Effector memory CD4-positive, alpha-beta T cell (primary cell): ENCODE data around the gene PRAMEF33.
"Not testable (repeated sequence)": the region's sequence is repeated elsewhere in the genome, so short reads cannot be mapped to it uniquely, and the experiment has no call there.

Experiments
- DNase-seq, 3 donors: peaks; one replicate each; pipeline ENCODE4 v3.0.0-alpha.2; 2020
- H3K27ac ChIP-seq: 2 replicates; pipeline ENCODE4 v1.7.0; 2013; ENCODE audit warnings: mild to moderate bottlenecking, low read length, moderate library complexity; ENCODE audit not compliant: insufficient read depth, poor library complexity, severe bottlenecking
- H3K27me3 ChIP-seq: replicated peaks from 2 replicates; pipeline ENCODE4 v1.7.0; 2013; ENCODE audit warnings: mild to moderate bottlenecking, low read length; ENCODE audit not compliant: insufficient read depth, control insufficient read depth, poor library complexity, severe bottlenecking
- H3K36me3 ChIP-seq: 2 replicates; pipeline ENCODE4 v1.7.0; 2013; ENCODE audit warnings: mild to moderate bottlenecking, low read length, moderate library complexity; ENCODE audit not compliant: control insufficient read depth, insufficient read depth
- H3K4me1 ChIP-seq: 2 replicates; pipeline ENCODE4 v1.7.0; 2013; ENCODE audit warnings: low read length, mild to moderate bottlenecking; ENCODE audit not compliant: control insufficient read depth, insufficient read depth, poor library complexity, severe bottlenecking
- H3K4me3 ChIP-seq: 2 replicates; pipeline ENCODE4 v1.7.0; 2013; ENCODE audit warnings: low read length, low read depth, mild to moderate bottlenecking; ENCODE audit not compliant: insufficient read depth, poor library complexity, severe bottlenecking
- H3K9me3 ChIP-seq: 2 replicates; pipeline ENCODE4 v1.7.0; 2013; ENCODE audit warnings: mild to moderate bottlenecking, low read length, moderate library complexity; ENCODE audit not compliant: control insufficient read depth
- total RNA-seq, 3 donors: gene quantifications; one replicate each; lab custom pipeline; 2026; lab: John Stamatoyannopoulos, UW

Gene PRAMEF33, protein sequence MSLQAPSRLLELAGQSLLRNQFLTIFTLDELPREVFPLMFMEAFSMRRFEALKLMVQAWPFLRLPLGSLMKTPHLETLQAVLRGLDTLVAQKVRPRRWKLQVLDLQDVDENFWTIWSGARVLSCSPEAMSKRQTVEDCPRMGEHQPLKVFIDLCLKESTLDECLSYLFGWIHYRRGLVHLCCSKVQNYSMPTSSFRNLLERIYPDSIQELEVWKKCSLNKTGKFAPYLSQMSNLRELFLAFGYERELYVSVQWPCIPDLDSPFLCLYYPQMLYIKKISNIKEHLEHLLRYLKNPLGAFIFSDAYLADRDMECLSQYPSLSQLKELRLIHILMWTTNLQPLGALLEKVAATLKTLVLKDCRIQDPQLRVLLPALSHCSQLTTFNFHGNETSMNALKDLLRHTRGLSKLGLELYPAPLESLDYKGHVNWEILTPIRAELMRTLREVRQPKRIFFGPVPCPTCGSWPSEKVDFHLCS
- total RNA-seq = 0 reads per million in 3 donors

DNA sequence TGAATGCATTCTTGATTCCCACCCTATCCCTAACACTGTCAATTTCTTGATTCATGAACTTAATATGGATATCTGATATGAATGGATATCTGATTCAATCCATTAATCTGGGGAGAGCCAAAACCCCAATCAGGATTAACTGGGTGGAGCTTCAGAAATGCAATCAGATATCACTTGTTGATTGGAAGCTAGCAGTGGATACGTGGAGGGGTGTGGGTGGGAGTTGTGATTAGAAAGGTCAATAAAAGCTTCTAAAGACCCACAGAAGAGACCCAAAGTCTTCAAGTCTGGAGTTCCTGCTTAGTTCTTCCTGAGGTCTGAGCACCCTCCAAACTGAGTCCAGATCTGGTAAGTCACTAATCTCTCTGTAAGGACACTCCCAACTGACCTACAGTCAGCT is at the start of gene PRAMEF33:
Gene PRAMEF33, plus strand, starts transcription at position 301 of the 400 bp plus-strand sequence. CDS start 2,416 bp downstream, outside the sequence.
- H3K27me3 ChIP-seq, DNase-seq, H3K36me3 ChIP-seq, H3K4me3 ChIP-seq, H3K4me1 ChIP-seq, H3K27ac ChIP-seq, H3K9me3 ChIP-seq: not testable (repeated sequence)

DNA sequence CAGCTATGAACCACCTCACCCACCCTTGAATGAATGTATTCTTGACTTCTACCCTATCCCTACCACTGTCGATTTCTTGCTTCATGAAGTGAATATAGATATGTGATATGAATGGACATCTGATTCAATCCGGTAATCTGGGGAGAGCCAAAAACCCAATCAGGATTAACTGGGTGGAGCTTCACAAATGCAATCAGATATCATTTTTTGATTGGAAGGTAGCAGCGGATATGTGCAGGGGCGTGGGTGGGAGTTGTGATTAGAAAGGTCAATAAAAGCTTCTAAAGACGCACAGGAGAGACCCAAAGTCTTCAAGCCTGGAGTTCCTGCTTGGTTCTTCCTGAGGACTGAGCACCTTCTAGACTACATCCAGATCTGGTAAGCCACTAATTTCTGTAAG is 49.4 kb upstream of the PRAMEF33 start, which contains the start of gene PRAMEF5:
Gene PRAMEF5, plus strand, starts transcription at position 301 of the 400 bp plus-strand sequence. CDS start 5,071 bp downstream, outside the sequence.
- not testable (repeated sequence) for H3K4me1 ChIP-seq, H3K36me3 ChIP-seq, H3K9me3 ChIP-seq, H3K4me3 ChIP-seq, H3K27ac ChIP-seq, H3K27me3 ChIP-seq, DNase-seq

DNA sequence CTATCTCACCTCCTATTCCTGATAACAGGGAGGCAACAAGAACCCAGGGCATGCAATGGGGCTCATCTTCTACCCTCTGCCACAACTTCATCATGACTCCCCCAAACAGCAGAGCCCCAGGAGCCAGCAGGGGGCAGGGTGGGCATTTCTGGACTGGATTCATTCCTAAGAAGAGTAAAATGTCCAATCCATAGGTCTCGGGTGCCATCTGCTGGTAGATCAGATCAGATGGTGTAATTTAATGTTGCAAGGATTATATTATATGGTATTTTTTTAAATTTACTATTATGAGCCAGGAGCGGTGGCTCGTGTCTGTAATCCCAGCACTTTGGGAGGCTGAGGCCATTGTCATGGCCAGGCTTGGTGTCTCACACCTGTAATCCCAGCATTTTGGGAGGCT is 38.2 kb upstream of the PRAMEF33 start:
- H3K4me3 ChIP-seq, H3K4me1 ChIP-seq, H3K27ac ChIP-seq, H3K9me3 ChIP-seq, H3K27me3 ChIP-seq, DNase-seq, H3K36me3 ChIP-seq: not testable (repeated sequence)

DNA sequence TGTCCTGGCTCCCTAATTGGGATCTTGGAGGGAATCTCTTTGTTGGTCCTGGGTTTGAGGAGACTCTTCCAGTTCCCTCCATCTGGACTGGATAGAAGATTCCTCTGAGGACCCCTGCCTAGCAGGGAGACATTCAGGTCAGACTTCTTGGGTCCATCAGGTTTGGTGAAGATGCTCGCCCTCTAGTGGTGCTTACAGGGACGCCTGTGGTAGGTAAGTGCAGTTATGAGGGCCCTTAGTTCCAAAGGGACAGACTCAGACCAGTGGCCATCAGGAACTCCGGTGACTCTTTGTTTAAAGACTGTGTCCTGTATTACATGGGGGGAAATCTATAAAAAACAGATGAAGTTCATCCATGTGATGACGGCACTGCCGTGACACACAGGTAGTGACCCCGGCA is 26.3 kb upstream of the PRAMEF33 start:
- not testable (repeated sequence) for DNase-seq, H3K4me1 ChIP-seq, H3K4me3 ChIP-seq, H3K36me3 ChIP-seq, H3K27me3 ChIP-seq, H3K27ac ChIP-seq, H3K9me3 ChIP-seq

DNA sequence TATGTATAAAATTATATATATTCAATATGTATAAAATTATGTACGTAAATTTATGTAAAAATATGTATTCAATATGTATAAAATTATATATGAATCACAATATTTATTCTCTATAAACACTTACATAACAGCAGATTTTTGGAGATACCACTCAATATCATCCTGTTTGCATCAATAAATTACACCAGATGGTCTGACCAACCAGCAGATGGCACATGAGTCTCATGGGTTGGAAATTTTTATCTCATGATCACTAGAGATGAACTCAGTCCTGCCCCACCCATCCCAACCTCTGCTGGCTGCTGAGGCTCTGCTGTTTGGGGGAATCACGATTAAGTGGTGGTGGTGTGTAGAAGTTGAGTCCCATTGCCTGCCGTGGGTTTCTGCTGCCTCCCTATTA is 23.7 kb upstream of the PRAMEF33 start:
- H3K4me1 ChIP-seq, H3K9me3 ChIP-seq, H3K27ac ChIP-seq, H3K27me3 ChIP-seq, H3K4me3 ChIP-seq, DNase-seq, H3K36me3 ChIP-seq: not testable (repeated sequence)

DNA sequence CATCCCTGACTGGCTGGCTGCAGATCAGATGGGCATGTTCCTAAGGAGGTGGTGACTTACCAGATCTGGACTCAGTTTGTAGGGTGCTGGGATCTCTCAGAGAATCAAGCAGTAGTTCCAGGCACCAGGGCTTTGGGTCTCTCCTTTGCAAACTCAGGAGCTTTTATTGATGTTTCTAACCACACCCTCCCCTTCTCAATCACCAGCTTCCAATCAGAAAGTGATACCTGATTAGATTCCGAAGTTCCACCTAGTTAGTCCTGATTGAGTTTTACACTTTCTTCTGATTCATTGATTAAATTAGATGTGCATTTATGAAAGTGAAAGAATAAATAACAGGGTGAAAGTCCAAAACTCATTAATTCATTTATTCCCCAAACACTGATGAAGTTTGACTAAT is 18.3 kb upstream of the PRAMEF33 start, which contains the start of gene PRAMEF8:
Gene PRAMEF8, minus strand, starts transcription at position 101 of the 400 bp plus-strand sequence. CDS start 1,046 bp downstream, outside the sequence.
- H3K4me1 ChIP-seq, H3K4me3 ChIP-seq, H3K9me3 ChIP-seq, H3K27me3 ChIP-seq, H3K36me3 ChIP-seq, DNase-seq, H3K27ac ChIP-seq: not testable (repeated sequence)

DNA sequence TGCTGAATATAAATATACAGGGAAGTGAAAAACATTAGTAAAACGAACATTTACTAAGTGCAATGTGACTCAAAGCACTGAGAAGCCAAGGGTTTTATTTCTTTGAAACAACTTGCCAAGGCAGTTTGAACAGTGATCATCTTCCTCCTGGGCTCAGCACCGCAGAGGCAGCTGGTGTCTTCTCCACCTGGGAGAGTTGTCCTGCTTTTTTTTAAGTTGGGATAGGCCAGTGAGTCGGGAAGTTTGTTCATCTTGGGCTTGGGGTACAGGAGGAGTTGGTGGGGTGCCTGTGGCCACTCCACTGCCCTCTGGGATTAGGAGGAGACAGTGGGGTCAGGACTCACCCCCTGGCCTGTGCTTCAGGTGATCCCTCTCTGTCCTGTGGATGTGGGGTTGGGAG is 14.3 kb upstream of the PRAMEF33 start:
- not testable (repeated sequence) for H3K36me3 ChIP-seq, DNase-seq, H3K27ac ChIP-seq

DNA sequence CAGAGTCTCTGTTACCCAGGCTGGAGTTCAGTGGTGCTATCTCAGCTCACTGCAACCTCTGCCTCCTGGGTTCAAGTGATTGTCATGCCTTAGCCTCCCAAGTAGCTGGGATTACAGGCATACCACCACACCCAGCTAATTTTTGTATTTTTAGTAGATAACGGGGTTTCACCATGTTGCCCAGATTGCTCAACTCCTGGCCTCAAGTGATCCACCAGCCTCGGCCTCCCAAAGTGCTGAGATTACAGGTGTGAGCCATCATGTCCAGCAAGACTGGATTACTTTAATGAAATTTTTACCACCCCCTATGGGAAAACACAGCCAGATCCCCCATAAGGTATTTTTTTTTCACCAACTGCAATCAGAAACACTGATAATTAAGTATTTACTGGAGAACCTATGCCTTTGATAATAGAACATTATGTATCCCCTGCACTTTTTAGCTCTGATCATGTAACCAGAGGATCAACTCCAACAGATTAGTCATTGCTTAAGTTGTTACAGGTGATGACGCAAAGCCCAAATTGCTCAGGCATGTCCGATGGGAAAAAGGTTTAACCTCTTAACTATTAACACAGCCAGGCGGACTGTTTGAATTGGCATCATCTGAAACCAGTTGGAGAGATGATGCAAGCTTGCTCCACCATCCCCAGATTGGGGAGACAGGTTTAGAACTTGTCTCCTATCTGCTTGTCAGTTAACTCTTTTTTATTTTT is 6.0 kb upstream of the PRAMEF33 start:
- not testable (repeated sequence) for H3K27ac ChIP-seq, H3K9me3 ChIP-seq, H3K4me3 ChIP-seq, H3K36me3 ChIP-seq, H3K4me1 ChIP-seq, DNase-seq, H3K27me3 ChIP-seq

More for the DNA sequence above, 14.3 kb upstream of the PRAMEF33 start:
- H3K4me1 ChIP-seq, H3K4me3 ChIP-seq, H3K27me3 ChIP-seq, H3K9me3 ChIP-seq: not testable (repeated sequence)

DNA sequence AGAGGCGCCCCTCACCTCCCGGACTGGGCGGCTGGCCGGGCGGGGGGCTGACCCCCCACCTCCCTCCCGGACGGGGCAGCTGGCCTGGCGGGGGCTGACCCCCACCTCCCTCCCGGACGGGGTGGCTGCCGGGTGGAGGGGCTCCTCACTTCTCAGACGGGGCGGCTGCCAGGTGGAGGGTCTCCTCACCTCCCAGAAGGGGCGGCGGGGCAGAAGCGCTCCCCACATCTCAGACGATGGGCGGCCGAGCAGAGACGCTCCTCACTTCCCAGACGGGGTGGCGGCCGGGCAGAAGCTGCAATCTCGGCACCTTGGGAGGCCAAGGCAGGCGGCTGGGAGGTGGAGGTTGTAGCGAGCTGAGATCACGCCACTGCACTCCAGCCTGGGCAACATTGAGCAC is 4.6 kb upstream of the PRAMEF33 start:
- not testable (repeated sequence) for H3K9me3 ChIP-seq, H3K27ac ChIP-seq, H3K27me3 ChIP-seq, DNase-seq, H3K4me1 ChIP-seq, H3K4me3 ChIP-seq, H3K36me3 ChIP-seq

DNA sequence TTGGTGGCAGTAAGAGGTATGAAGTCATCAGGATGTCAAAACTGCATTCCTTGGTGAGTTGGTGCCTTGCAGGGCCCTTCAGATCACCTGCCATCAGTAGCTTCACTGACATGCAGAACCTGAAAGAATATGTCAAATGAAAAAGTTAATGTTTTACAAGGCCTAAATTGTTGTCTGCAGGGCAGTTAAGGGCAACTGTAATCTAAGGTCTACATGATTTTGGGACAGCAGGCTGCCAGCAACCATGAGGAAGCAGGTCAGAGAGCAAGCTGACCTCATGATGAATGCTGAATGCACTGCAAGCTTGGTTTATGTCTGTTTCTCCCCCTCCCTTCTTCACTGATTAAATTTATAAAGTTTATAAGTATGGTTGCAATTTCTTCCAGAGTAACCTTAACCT is 1.1 kb upstream of the PRAMEF33 start:
- not testable (repeated sequence) for H3K9me3 ChIP-seq, H3K4me1 ChIP-seq, H3K27ac ChIP-seq, DNase-seq, H3K36me3 ChIP-seq, H3K27me3 ChIP-seq, H3K4me3 ChIP-seq
